Germinal center (tissue), 1 donor: ENCODE data around the gene KHNYN.
"Not testable (repeated sequence)": the region's sequence is repeated elsewhere in the genome, so short reads cannot be mapped to it uniquely, and the experiment has no call there.

Source experiments
- DNase-seq: peaks from one replicate; pipeline ENCODE4 v3.0.0; 2012; ENCODE audit warnings: mixed read lengths, low spot score

KHNYN gene

DNA sequence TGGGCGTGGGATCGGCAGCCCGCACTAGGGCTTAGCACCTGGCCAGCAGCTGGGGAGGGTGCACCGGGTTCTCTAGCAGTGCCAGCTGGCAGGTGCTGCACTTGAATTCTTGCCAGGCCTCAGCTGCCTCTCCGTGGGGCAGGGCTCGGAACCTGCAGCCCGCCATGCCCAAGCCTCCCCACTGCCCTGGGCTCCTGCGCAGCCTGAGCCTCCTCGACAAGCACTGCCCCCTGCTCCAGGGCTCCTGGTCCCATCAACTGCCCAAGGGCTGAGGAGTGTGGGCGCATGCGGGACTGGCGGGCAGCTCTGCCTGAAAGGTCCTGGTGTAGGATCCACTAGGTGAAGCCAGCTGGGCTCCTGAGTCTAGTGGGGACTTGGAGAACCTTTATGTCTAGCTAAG is 43.5 kb downstream of the KHNYN start:
- no peak for DNase-seq

DNA sequence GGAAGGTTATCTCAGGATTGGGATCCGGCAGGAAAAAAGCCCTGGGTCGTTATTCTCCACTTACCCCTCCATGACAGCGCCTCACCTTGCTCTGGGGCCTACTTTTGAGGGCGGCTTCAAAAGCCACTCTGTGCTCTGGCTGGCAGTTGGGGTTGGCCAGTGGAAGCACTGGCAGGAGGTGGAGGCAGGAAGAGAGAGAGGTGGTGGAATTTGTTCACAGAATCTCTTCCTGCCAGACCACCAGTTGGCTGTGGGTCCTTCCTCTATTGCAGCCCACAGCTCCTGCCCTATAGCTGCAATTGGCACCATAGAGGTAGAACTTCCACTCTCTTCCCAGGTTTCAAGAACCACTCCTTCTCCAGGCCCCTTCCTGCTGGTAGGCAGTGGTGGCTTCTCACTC is 45.5 kb downstream of the KHNYN start:
- no peak for DNase-seq

GRCh38 chr14:24479999-24480398 is 50.2 kb downstream of the KHNYN start:
- DNase-seq, result not testable (repeated sequence)

DNA sequence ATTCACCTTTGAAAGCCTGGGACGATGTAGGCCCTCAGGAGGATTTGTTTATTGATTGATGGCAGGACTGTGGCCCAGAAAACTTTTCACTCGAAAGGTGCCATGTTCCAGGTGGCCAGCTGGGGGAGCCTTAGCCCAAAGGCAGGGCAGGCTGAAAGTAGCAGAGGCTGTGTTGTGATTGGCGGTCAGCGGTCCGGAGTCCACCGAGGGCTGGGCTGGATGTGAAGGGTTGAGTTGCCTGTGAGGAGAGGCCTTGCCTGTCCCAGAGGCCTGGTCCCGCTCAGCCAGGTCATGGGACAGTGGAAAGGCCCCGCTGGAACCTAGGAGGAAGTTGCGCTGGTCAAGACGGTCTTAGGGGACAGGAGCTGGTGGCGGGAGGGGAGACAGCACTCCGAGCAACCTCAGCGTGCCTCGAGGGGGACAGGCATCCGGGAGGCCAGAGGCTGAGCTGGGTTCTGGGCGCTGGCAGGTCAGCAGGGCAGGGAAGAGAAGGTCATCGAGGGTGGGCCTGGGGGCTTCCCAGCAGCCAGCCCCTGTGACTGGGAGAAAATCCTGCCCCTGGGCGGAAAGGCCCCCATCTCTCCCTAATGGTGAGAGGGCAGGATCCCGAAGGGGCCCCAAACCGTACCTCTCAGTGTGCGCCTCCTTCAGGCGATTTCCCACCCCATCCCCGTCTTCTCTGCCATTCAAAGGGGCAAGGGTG is 52.0 kb downstream of the KHNYN start:
- DNase-seq, result peak; percentile 71

- not testable (repeated sequence) for DNase-seq
Measured at GRCh38 chr14:24482699-24483303, 53.0 kb downstream of the KHNYN start.

DNA sequence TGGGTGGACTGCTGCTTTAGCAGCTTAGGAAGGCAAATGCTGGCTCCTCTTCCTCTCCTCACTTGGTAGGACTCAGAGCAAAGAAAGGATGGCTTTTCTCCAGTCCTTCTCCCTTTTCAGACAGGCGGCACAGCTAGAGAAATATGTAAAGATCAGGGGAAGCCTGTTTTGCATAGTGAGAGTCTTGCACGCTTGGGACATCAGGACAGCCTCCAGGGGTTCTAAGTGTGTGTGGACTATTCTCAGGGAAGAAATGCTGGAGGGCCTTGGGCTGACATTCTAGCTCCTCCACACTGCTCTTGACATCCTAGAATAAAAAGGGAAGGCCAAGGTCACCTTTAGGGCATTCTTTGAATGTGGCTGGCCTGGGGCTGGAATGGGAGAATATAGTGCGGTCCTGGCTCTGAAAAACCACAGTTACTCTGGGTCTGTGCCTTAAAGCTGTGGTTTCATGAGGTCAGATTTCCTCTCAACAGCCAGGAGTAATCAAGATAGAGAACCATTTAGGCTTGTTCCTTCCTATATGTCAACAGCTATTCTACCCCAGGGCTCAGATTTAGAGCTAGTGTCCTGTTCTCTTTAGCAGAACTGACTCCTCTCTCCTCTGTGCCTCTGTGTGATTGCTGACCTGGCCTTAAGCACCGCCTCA is 54.0 kb downstream of the KHNYN start:
- DNase-seq, result no peak
